ENCODE measurements around the gene GRSF1. TPM values are rescaled to one million over a fixed set of nuclear protein-coding genes. Genes with fewer than 3 reads are reported as not detected.
A peak's percentile ranks its signal among the peaks of the same experiment; 100 is the strongest.
"Not testable (repeated sequence)": the region's sequence is repeated elsewhere in the genome, so short reads cannot be mapped to it uniquely, and the experiment has no call there.

The GRSF1 gene, protein sequence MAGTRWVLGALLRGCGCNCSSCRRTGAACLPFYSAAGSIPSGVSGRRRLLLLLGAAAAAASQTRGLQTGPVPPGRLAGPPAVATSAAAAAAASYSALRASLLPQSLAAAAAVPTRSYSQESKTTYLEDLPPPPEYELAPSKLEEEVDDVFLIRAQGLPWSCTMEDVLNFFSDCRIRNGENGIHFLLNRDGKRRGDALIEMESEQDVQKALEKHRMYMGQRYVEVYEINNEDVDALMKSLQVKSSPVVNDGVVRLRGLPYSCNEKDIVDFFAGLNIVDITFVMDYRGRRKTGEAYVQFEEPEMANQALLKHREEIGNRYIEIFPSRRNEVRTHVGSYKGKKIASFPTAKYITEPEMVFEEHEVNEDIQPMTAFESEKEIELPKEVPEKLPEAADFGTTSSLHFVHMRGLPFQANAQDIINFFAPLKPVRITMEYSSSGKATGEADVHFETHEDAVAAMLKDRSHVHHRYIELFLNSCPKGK
- 50.4 and 53.8 TPM in 2 replicates for total RNA-seq

DNA sequence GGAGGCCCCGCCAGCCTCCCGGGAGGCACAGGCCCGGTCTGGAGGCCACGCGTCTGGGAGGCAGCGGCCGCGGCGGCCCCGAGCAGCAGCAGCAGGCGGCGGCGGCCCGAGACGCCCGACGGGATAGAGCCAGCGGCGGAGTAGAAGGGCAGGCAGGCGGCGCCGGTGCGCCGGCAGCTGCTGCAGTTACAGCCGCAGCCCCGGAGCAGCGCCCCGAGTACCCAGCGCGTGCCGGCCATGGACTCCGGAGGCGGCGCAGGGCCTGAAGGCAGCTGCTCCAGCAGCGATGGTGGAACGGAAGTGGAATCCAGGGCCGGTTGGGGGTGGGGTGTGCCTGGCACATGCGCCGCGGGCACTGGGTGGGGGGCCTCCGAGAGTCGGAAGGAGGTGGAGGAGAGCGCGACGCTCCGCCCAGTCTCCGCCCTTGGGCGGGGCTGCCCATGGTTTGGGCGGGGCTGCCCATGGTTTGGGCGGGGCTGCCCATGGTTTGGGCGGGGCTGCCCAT lies at the start of gene GRSF1:
GRSF1 (minus strand) TSS at position 302 of the 505 bp plus-strand sequence; CDS start at position 239, 63 bp downstream.
- DNase-seq (ENCODE audit: low read depth in 2 of 2): peak; percentile 85 to 95

DNA sequence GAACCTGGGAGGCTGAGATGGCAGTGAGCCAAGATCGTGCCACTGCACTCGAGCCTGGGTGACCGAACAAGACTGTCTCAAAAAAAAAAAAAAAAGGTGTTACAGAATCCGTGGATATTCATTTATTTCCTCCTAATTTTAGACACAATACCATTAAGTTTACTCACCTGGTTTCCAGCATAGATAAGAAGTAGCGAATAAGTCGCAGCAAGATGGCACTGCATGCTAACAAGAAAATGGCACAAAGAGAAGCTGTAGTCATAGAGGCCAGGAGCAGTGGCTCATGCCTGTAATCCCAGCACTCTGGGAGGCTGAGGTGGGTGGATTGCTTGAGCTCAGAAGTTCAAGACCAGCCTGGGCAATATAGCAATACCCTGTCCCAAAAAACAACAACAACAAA lies 45.5 kb upstream of the GRSF1 start:
- DNase-seq (ENCODE audit: low read depth in 2 of 2): no peak

DNA sequence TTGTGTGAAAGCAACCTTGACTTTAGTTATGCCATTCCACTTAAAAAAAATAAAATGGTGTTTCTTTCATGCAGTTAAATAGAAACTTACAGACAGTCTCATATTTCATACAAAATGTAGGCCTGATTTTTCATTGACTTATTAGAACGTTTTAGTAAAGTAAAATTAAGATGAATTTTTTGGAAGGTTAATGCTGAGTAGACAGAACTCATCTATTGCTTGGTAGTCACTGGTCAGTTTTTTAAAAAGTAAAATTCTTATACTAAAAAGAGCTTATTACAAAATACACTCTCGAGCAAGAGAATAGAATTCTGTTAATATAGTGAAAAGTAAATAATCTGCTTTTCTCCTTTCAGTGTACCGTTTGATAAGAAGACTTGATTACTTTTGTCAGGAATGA lies 41.0 kb upstream of the GRSF1 start:
- no peak for DNase-seq (ENCODE audit: low read depth in 2 of 2)

DNA sequence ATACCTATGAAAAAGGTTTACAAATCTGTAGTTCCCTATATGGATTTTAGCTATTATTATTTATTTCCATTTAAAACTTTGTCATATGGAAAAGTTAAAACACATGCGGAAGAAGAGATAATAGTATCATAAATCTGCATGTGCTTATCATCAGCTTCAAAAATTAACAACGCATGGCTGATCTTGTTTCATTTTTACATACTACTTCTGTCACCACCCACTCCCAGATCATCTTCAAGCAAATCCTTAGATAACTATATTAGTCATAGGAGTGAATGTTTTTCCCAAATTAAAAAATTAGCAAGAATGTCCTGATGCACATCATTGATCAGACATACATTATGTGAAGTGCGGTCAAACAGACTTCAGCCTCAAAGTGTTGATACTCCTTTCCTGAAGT lies 37.9 kb upstream of the GRSF1 start:
- no peak for DNase-seq (ENCODE audit: low read depth in 2 of 2)

DNA sequence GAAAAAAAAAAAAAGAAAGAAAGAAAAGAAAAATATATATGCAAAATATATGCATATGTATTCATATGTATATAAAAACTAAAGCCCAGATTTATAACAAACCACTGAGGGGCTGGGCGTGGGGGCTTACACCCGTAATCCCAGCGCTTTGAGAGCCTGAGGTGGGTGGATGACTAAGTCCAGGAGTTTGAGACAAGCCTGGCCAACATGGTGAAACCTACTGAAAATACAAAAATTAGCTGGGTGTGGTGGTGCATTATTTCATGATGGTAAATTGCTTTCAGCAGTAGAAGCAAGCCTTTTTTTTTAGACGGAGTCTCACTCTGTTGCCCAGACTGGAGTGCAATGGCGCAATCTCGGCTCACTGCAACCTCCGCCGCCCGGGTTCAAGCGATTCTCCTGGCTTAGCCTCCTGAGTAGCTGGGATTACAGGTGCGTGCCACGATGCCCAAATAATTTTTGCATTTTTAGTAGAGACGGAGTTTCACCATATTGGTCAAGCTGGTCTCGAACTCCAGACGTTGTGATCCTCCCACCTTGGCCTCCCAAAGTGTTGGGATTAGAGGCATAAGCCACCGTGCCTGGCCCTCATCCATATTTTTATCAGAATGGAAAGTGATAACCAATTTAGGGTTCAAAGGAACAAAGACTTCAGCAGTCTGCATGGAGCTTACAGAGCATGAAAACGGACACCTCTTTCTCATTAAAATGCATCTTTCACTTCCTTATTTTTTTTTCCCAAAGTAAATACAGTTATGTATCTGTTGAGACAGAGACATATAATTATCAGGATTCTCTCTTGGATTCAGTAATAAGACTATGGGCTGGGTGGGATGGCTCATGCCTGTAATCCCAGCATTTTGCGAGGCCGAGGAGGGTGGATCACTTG lies 34.8 kb upstream of the GRSF1 start:
- DNase-seq (ENCODE audit: low read depth in 2 of 2): no peak

DNA sequence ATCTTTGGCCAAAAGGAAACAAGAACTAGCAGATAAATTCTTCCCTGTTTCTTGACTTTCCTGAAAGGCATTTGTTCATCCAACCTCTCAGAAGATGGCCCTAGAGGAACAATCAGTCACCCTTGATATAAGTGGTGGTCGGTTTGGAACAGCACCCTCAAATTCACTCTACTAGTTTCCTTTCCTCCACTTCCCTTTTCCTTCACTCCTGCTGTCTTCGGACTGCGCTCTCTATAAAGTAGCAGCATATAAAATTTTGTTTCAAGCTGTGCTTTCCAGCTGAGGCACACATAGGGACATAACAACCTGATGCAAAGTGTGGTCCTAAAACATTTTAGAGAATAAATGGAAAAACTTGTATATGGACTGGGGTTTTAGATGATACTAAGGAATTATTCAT lies 33.5 kb upstream of the GRSF1 start:
- DNase-seq (ENCODE audit: low read depth in 2 of 2): no peak

DNA sequence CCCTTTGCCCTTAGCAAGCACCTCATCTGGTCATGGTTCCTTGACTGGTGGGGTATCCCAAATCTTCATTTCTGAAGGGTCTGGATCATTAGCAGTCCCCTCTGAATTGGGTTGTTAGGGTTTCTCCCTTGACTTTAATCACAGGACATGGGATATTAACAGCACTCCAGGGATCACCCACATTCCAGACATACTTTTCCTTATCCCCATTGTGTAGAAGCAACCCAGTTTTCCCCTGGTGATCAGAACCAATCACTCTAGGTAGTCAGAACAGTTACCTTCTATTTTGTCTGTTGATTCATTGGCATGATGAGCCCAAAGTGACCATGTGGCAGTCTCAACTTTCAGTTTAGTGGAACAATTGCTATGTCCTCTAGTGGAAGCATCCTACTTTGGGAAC lies 29.1 kb upstream of the GRSF1 start:
- no peak for DNase-seq (ENCODE audit: low read depth in 2 of 2)

DNA sequence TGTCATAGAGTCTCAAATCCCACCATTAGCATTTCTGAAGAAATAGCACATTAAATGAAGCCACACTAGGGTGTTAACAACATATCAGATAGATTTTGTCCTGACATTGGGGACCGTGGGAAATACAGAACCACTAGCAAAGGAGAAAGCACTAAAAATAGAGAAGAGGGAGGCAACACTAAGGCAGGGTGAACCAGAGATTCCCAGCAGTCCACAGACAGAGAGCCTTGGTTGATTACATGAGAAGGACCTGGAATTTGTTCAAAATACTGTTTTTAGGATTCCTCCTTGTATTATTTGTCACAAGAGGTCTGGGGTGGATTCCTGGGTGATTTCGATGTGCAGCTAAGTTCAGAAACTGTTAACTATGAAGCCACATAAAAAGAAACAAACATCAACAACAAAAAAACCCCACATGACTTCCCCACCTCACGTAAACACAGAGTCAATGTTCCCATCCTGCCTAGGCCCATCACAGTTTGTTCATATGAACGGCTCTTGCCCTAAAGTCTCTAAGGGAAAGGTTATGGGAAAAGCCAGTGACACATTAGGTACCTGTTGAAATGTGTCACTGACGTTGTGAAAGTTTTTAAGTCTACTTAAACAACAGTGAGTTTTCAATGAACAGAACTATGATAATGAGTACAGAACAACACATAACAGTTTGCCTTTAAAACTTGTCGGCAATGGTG lies 23.6 kb upstream of the GRSF1 start:
- no peak for DNase-seq (ENCODE audit: low read depth in 2 of 2)

DNA sequence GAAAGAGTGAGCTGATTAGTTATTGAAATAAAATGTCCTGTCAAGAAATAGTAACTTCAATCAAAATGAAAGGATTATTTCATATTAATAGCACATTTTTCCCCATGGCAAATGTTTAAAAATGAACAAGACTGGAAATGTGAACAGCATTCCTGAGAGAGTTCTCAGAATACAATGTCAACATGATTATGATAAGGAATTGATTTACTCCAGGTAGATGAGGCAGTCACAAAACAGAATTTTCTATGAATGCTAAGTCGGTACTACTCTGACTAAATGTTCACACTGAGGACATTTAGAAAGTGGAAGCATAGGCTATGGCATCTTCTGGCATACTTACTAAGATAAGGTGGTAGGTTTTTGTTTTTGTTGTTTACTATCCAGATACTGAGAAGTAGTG lies 19.4 kb upstream of the GRSF1 start:
- no peak for DNase-seq (ENCODE audit: low read depth in 2 of 2)

DNA sequence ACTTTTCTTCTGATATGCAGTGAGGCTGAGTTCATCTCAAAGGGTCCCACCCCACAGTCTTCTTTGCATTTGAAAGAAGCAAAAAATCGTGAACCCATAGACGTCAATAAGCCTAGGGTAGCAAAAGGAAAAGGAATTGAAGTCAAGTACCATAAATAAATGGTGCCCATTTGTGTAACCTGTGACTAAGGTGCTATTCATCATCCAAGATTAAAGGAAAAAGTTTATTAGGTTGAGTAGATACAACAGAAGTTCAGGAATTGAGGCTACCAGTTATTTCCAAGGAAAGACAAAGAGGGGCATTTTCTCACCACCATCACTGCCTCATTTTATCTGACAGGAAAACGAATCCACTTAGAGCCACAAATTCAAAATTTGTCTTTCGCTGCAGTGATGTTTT lies 18.8 kb upstream of the GRSF1 start:
- no peak for DNase-seq (ENCODE audit: low read depth in 2 of 2)

DNA sequence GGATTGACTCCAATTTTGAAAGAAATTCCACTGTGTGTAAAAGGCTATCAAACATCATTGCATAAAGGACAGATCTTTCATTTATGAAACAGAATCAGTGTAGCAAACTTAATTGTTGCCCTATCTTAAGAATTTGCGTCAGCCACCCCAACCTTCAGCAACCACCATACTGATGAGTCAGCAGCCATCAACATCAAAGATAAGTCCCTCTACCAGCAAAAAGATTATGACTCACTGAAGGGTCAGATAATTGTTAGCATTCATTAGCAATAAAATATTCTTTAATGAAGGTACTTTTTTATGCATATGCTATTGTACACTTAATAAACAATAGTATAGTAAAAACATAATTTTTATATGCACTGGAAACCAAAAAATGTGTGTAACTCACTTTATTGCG lies 15.8 kb upstream of the GRSF1 start:
- DNase-seq (ENCODE audit: low read depth in 2 of 2): no peak

DNA sequence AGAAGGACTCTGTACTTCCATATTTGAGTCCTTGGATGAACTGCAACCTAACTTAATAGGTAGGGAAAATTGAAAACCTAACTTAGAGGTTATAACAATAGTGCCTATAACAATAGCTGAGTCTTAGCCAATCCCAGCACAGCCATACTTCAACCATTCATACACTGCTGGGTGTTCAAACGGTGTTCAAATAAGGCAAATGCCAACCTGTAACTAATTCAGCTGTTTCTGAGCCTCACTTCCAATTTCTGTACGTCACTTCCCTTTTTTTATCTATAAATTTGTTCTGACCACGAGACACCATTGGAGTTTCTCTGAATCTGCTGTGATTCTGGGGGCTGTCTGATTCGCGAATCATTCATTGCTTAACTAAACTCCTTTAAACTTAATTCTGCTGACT lies 9.6 kb upstream of the GRSF1 start:
- DNase-seq (ENCODE audit: low read depth in 2 of 2): no peak

DNA sequence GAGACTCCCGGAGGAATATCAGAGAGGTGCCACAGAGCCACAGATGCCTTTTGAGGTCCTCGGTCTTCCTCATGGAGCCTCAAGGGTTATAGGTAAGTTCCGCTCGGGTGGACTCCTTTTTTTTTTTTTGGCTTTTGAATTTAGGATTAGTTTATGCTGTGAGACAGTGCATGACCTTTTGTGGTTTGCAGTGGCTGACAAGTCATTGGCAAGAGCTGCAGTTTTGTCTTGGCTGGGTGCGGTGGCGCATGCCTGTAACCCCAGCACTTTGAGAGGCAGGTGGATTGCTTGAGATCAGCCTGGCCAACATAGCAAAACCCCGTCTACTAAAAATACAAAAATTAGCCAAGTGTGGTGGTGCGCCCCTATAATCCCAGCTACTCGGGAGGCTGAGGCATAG lies 4.5 kb upstream of the GRSF1 start:
- DNase-seq (ENCODE audit: low read depth in 2 of 2): no peak

DNA sequence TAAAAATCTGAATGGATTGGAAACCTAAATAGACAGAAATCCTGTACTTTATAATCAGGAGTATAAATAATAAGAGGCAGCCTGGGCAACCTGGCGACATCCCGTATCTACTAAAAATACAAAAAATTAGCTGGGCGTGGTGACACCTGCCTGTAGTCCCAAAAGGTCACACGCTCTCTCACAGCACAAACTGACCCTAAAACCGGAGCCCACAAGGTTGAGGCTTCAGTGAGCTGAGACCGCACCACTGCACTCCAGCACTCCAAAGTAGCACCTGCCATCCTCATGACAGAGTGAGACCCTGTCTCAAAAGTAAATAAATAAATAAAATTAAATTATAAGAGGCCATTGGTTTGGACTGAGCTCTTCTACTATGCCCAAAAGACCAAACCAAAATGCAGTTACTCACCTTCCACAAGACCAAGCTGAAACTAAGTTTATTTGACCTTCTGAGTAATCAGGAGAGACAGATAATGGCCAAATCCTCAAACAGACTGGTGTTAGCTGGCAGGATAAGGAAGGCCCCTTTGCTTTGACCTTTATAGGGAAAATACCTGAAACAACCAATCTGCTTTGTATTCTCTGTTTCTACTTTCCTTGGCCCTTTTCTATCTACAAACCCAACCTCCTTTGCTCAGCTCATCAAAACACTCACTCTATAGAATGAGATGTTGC lies 3.2 kb upstream of the GRSF1 start:
- no peak for DNase-seq (ENCODE audit: low read depth in 2 of 2)

DNA sequence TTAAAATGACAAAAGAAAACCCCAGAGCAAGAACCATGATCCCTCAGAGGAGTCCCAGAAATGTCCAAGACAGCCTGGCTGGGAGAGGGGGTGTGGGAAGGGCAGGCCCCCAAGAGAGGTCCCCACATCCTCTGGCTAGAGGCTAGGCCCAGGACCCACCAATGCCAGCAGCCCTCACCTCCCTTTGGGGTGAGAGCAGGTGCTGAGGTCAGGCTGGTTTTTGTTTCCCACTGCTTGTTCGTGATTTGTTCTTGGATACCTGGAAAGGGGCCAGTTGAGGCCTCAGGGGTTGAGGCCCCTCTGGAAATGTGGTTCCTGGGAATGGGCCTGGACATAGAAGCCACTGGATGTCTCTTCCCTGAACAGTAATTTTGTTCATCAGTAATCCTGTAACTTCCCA lies 2.3 kb upstream of the GRSF1 start:
- DNase-seq (ENCODE audit: low read depth in 2 of 2): no peak

DNA sequence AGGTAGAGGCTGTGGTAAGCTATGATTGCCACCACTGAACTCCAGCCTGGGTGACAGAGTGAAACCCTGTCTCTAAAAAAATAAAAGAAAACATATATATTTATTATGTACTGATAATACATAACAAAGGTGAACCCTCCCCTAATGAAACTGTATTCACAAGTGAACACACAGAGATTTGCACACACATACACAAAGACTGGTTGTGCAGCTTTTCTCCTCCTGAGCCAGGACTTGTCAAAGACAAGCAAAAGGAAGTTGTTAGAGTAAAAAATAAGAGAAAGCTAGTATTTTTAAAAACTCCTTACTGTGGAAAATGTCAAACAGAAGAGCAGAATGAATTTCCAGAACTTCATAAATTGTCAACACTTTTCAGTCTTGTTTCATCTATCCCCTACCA lies 1.5 kb upstream of the GRSF1 start:
- DNase-seq (ENCODE audit: low read depth in 2 of 2): no peak

DNA sequence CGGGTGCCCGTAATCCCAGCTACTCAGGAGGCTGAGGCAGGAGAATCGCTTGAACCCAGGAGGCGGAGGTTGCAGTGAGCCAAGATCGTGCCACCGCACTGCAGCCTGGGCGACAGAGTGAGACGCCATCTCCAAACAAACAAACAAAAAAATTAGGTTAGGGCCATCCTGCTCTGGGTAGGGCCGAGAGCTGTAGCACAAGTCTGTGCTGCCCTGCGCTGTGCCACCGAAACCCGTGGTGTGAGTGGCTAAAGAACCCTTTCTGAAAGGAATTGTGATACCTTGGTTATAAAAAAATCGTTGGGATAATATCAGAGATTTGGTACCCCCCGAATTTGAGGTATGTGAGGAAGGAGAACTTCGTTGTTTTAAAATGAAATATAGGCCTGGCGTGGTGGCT lies 941 bp upstream of the GRSF1 start:
- DNase-seq (ENCODE audit: low read depth in 2 of 2): not testable (repeated sequence)

DNA sequence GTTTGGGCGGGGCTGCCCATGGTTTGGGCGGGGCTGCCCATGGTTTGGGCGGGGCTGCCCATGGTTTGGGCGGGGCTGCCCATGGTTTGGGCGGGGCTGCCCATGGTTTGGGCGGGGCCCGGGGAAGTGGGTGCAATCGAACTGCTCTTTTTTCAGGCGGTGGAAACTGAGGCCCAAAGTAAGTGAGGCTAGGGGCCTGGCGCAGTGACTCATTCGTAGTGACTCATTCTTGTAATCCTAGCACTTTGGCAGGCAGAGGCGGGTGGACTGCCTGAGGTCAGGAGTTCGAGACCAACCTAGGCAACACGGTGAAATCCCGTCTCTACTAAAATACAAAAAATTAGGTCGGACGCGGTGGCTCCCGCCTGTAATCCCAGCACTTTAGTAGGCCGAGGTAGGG lies 447 bp upstream of the GRSF1 start:
- DNase-seq (ENCODE audit: low read depth in 2 of 2): peak in 1 of 2 donors; percentile 59

DNA sequence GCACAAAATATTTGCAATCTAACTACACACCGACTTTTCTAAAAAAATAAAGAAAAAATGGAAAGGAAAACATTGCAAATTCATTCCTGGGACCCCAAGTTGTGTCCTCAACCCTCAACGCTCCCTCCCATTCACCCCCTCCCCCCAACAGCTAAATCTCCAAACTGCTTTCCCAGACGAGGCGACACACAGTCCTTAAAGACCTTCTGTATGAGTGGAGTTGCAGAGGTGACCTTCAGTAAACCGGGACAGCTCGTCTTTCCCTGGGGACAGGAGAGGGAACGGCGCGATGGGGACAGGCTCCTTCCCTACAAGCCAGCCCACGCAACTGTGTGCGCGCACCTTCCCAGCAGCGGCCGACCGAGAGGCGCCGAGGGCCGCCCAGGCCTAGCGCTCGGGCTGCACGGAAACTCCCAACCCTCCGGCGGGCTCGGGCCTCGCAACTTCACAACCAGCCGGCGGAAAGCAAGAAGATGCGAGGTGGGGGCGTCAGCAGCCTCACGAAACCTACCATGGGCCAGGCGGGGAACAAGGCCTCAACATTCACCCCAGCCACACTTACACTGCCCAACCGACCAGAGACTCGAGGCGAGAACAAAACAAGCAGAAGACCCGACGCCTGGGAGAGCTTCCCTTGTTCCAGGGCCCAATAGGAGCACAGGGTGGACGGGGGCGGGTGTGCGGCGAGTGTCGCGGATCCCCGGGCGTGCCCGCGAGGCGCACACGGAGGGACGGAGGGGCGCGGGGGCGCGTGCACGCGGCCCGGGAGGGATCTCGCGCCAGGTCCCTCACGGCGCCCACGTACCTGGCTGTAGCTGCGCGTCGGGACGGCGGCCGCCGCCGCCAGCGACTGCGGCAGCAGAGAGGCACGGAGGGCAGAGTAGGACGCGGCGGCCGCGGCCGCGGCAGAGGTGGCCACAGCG lies 763 bp downstream of the GRSF1 start:
- peak; percentile 36 to 81 for DNase-seq (ENCODE audit: low read depth in 2 of 2)

DNA sequence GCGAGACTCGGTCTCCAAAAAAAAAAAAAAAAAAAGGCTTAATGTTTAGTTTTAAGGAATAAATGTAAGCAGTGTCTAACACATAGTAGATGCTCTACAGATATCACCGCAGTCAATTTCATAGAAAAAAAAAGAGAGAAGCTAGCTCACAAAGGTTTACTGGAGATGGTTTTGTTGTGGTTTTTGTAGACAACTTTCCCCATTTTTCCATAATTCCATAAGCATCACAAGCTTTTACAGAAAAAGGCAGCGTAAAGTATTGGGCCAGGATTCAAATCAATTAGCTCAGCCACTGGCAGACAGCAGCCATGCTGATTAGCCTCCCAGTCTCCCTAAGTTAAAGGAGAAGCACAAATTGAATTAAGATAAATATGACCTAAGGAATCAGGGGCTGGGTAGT lies 1.5 kb downstream of the GRSF1 start:
- peak in 1 of 2 donors; percentile 15 for DNase-seq (ENCODE audit: low read depth in 2 of 2)

All from dermis microvascular lymphatic vessel endothelial cell (primary cell).